ENCODE measurements around the gene SSH2. TPM values are rescaled to one million over a fixed set of nuclear protein-coding genes. Genes with fewer than 3 reads are reported as not detected.

Gene SSH2
- total and polyA plus RNA-seq, 2 donors (not counting 1 experiment from before 2014, with no cell fraction given): 51.5 to 183 TPM

GRCh38 chr17:29698019-29698777, 231.8 kb downstream of the SSH2 start:
- no peaks in the 10 kb centered on the region for H3K9me3 Mint-ChIP-seq (ENCODE audit: insufficient read depth)
- Histone ChIP-seq H3K36me3 (replicated peaks in 1 of 2; ENCODE audit: control extremely low read depth in 1 of 2, control insufficient read depth in 1 of 2, extremely low read depth in 1 of 2, insufficient read depth in 2 of 2, low read length in 1 of 2) (peaks cover 9 to 79% of the 10 kb centered on the region in 2 experiments), H2AFZ (ENCODE audit: insufficient read depth, low read depth, low read length, poor library complexity, severe bottlenecking) (no peak overlapping the region), H3K9me3 (ENCODE audit: control extremely low read depth in 1 of 3, control insufficient read depth in 2 of 3, insufficient read depth in 1 of 3, low read length in 2 of 3) (no peaks in the 10 kb centered on the region), H4K20me1 (ENCODE audit: control insufficient read depth, insufficient read depth, low read length, poor library complexity, severe bottlenecking) (no peaks in the 10 kb centered on the region), H3K4me2 (replicated peaks; ENCODE audit: low read depth, low read length, poor library complexity, severe bottlenecking) (no peak overlapping the region), H3K4me3 (ENCODE audit: control extremely low read depth in 1 of 5, extremely low read depth in 1 of 5, insufficient read depth in 1 of 5, low read depth in 2 of 5, low read length in 4 of 5) (no peak overlapping the region), H3K9ac (ENCODE audit: low read length) (no peak overlapping the region), H3K79me2 (ENCODE audit: control insufficient read depth, insufficient read depth, low read length) (peaks cover 90% of the 10 kb centered on the region), H3K27ac (ENCODE audit: low read length in 2 of 2) (peak overlapping the region in 1 of 2 donors; percentile 37), H3K27me3 (replicated peaks in 1 of 4; ENCODE audit: control extremely low read depth in 1 of 4, control insufficient read depth in 3 of 4, insufficient read depth in 4 of 4, low read length in 3 of 4) (no peaks in the 10 kb centered on the region), H3K4me1 (ENCODE audit: control insufficient read depth in 2 of 2, insufficient read depth in 2 of 2, low read length in 2 of 2) (peaks cover 9 to 12% of the 10 kb centered on the region in 2 donors)
- no peak overlapping the region for H3K4me3 Mint-ChIP-seq
- ChIA-PET POLR2A (interaction anchor here (0.5 to 1.2 kb wide), 3 partner anchors 8 to 37 kb away, joined by 3 to 4 read pairs (median 3); no protein-coding TSS in a partner anchor), CTCF (interaction anchor here (0.9 to 2.9 kb wide), 9 partner anchors 15 to 110 kb away, joined by 3 to 18 read pairs (median 6); no protein-coding TSS in a partner anchor)
- H3K27ac Mint-ChIP-seq: peak overlapping the region; percentile 47
- peaks cover 31% of the 10 kb centered on the region for H3K4me1 Mint-ChIP-seq
- no peaks in the 10 kb centered on the region for H3K27me3 Mint-ChIP-seq
- intact Hi-C loops (cut with micrococcal nuclease): no loop called here
- no peak for TF ChIP-seq CTCF (IDR thresholded peaks at IDR 0.05)
- no peak for TF ChIP-seq EZH2 (IDR thresholded peaks at IDR 0.05; ENCODE audit: borderline replicate concordance, insufficient read depth, low read depth, low read length, poor library complexity, severe bottlenecking)
- no CpG with 5 or more reads among the region's 6 CpGs for WGBS (ENCODE audit: insufficient coverage)
- DNase-seq (no peak), ATAC-seq (ENCODE audit: low read depth) (no peak)

GRCh38 chr17:29697371-29697770, 232.7 kb downstream of the SSH2 start:
- no peaks in the 10 kb centered on the region for H3K27me3 Mint-ChIP-seq
- Histone ChIP-seq H3K4me3 (ENCODE audit: control extremely low read depth in 1 of 5, extremely low read depth in 1 of 5, insufficient read depth in 1 of 5, low read depth in 2 of 5, low read length in 4 of 5) (no peak overlapping the region), H3K27me3 (replicated peaks in 1 of 4; ENCODE audit: control extremely low read depth in 1 of 4, control insufficient read depth in 3 of 4, insufficient read depth in 4 of 4, low read length in 3 of 4) (no peaks in the 10 kb centered on the region), H3K9ac (ENCODE audit: low read length) (no peak overlapping the region), H3K79me2 (ENCODE audit: control insufficient read depth, insufficient read depth, low read length) (peaks cover 82% of the 10 kb centered on the region), H3K36me3 (replicated peaks in 1 of 2; ENCODE audit: control extremely low read depth in 1 of 2, control insufficient read depth in 1 of 2, extremely low read depth in 1 of 2, insufficient read depth in 2 of 2, low read length in 1 of 2) (peaks cover 10 to 77% of the 10 kb centered on the region in 2 experiments), H3K4me2 (replicated peaks; ENCODE audit: low read depth, low read length, poor library complexity, severe bottlenecking) (no peak overlapping the region), H4K20me1 (ENCODE audit: control insufficient read depth, insufficient read depth, low read length, poor library complexity, severe bottlenecking) (no peaks in the 10 kb centered on the region), H2AFZ (ENCODE audit: insufficient read depth, low read depth, low read length, poor library complexity, severe bottlenecking) (no peak overlapping the region), H3K27ac (ENCODE audit: low read length in 2 of 2) (peak overlapping the region in 1 of 2 donors; percentile 37), H3K9me3 (ENCODE audit: control extremely low read depth in 1 of 3, control insufficient read depth in 2 of 3, insufficient read depth in 1 of 3, low read length in 2 of 3) (no peaks in the 10 kb centered on the region), H3K4me1 (ENCODE audit: control insufficient read depth in 2 of 2, insufficient read depth in 2 of 2, low read length in 2 of 2) (peaks cover 7 to 12% of the 10 kb centered on the region in 2 donors)
- DNase-seq (no peak), ATAC-seq (ENCODE audit: low read depth) (no peak)
- no CpG with 5 or more reads among the region's 3 CpGs for WGBS (ENCODE audit: insufficient coverage)
- intact Hi-C loops (cut with micrococcal nuclease): no loop called here
- CTCF ChIA-PET: interaction anchor here (1.6 kb wide), 1 partner anchor 57 kb away, joined by 6 read pairs; no protein-coding TSS in a partner anchor
- peak overlapping the region; percentile 37 for H3K27ac Mint-ChIP-seq
- no peaks in the 10 kb centered on the region for H3K9me3 Mint-ChIP-seq (ENCODE audit: insufficient read depth)
- POLR2A ChIA-PET: no interaction called here
- no peak overlapping the region for H3K4me3 Mint-ChIP-seq
- no peak for TF ChIP-seq EZH2 (IDR thresholded peaks at IDR 0.05; ENCODE audit: borderline replicate concordance, insufficient read depth, low read depth, low read length, poor library complexity, severe bottlenecking)
- TF ChIP-seq CTCF (IDR thresholded peaks at IDR 0.05): no peak
- H3K4me1 Mint-ChIP-seq: peaks cover 28% of the 10 kb centered on the region

Data from B cell (primary cell).